Cardiac fibroblast (primary cell): Measurements from ENCODE around the gene BAZ1B.
"Not testable (repeated sequence)": the region's sequence is repeated elsewhere in the genome, so short reads cannot be mapped to it uniquely, and the experiment has no call there.

Source experiments
- DNase-seq, 2 donors: peaks; one replicate each; pipeline versions ENCODE4 v3.0.0 to v3.0.0-alpha.2; 2010; ENCODE audit warnings: low read depth in 2 of 2
- H3K4me3 ChIP-seq, 2 donors: replicated peaks in 1 of 2; 1 replicate in 1 of 2; 2 replicates in 1 of 2; pipeline ENCODE4 v1.5.1; 2011; ENCODE audit warnings: low read depth in 2 of 2, low read length in 2 of 2, mild to moderate bottlenecking in 2 of 2, moderate library complexity in 1 of 2
- TF ChIP-seq, protein P1 (sequence below): IDR thresholded peaks from one replicate; pipeline ENCODE4 v1.5.1; 2011; ENCODE audit warnings: low read depth, mild to moderate bottlenecking, low read length, inconsistent platforms

BAZ1B gene

DNA sequence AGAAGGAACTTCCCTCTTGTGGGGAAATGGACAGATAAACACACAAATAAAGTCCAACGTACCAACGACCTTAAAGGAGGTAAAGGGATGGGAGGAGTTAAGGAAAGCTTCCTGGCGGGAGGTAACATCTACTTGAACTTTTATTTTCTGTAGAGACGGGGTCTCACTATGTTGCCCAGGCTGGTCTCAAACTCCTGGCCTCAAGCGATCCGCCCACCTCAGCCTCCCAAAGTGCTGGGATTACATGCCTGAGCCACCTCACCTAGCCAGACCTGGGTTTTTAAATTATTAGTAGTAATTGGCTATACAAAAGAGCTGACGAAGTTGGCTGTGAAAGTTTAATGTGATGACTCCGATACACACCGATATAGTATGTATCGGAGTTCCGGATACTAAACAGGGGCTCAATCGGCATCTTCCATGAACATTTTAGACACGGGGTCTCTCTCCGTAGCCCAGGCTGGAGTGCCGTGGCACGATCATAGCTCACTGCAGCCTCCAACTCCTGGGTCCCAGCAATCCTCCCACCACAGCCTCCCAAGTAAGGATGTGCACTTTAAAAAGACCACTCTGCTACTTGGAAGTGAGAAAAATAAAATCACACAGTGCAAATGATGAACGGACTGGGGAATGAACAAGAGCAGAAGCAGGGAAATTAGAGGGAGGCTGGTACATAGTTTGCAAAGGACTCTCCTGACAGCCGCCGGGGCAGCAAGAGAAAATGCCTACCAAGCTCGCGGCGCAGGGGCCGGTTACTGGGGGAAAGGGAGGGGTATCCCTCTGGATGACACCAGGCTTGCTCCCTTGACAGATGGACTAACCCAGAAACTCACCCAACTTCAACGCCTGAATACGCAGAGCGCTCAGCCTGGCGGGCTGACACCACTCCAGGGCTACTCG lies 34.4 kb upstream of the BAZ1B start:
- no peak for DNase-seq
- TF ChIP-seq, protein P1, sequence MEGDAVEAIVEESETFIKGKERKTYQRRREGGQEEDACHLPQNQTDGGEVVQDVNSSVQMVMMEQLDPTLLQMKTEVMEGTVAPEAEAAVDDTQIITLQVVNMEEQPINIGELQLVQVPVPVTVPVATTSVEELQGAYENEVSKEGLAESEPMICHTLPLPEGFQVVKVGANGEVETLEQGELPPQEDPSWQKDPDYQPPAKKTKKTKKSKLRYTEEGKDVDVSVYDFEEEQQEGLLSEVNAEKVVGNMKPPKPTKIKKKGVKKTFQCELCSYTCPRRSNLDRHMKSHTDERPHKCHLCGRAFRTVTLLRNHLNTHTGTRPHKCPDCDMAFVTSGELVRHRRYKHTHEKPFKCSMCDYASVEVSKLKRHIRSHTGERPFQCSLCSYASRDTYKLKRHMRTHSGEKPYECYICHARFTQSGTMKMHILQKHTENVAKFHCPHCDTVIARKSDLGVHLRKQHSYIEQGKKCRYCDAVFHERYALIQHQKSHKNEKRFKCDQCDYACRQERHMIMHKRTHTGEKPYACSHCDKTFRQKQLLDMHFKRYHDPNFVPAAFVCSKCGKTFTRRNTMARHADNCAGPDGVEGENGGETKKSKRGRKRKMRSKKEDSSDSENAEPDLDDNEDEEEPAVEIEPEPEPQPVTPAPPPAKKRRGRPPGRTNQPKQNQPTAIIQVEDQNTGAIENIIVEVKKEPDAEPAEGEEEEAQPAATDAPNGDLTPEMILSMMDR: no peak
- peak overlapping the region; percentile 75 to 87 for H3K4me3 ChIP-seq

DNA sequence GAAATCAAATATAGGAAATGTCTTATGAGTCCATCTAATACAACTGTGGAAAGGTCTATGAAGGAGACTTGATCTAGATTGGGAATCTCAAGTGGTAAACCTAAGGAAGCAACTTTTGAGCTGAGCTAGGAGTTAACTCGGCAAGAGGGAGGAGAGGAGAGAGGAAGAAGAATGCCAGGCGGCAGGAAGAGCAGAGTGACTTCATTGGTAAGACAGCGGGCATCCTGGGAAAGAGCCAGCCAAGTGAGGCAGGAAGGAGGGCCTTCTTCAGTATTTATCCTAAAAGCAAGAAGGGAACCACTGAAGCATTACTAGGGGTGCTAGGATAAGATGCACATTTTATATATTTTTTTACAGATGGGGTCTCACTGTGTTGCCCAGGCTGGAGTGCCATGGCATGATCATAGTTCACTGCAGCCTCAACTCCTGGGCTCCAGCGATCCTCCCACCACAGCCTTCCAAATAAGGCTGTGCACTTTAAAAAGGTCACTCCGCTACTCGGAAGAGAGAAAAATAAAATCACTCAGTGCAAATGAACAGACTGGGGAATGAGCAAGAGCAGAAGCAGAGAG lies 33.4 kb upstream of the BAZ1B start:
- peak in 1 of 2 donors; percentile 16 for DNase-seq
- TF ChIP-seq, protein P1: no peak
- H3K4me3 ChIP-seq: no peak overlapping the region

DNA sequence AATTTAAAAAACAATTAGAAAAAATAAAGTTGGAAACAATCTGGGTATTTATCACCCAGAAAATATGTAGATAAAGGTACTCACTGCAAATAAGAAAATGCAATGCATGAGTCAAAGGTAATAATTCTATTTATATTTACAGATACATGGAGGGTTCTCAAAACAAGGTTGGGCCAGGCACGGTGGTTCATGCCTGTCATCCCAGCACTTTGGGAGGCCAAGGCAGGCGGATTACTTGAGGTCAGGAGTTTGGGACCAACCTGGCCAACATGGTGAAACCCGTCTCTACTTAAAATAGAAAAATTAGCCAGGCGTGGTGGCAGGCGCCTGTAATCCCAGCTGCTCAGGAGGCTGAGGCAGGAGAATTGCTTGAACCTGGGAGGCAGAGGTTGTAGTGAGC lies 28.0 kb upstream of the BAZ1B start:
- DNase-seq, H3K4me3 ChIP-seq: not testable (repeated sequence)

DNA sequence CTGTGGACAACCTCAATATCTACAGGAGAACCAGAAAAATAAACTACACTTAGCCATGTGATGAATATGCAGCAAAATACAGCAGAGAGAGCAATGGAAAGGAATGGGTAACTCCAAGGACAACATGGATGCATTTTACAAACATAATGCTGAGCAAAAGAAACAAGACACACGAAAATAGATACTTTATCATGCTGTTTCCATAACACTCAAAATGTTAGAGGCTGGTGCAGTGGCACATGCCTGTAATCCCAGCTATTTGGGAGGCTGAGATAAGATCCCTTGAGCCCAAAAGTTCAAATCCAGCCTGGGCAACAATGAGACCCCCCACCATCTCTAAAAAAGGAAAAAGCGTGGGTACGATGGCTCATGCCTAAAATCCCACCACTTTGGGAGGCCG lies 27.1 kb upstream of the BAZ1B start:
- H3K4me3 ChIP-seq: no peak overlapping the region
- DNase-seq: no peak
- TF ChIP-seq, protein P1: no peak

DNA sequence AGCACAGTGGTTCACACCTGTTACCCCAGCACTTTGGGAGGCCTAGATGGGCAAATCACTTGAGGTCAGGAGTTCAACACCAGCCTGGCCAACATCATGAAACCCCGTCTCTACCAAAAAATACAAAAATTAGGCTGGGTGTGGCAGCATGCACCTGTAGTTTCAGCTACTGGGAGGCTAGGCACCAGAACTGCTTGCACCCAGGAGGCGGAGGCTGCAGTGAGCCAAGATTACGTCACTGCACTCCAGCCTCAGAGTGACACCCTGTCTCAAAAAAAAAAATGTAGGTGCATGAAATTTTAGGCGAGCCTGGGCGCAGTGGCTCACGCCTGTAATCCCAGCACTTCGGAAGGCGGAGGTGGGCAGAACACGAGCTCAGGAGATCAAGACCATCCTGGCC lies 25.7 kb upstream of the BAZ1B start:
- no peak overlapping the region for H3K4me3 ChIP-seq
- DNase-seq: no peak
- TF ChIP-seq, protein P1: no peak

DNA sequence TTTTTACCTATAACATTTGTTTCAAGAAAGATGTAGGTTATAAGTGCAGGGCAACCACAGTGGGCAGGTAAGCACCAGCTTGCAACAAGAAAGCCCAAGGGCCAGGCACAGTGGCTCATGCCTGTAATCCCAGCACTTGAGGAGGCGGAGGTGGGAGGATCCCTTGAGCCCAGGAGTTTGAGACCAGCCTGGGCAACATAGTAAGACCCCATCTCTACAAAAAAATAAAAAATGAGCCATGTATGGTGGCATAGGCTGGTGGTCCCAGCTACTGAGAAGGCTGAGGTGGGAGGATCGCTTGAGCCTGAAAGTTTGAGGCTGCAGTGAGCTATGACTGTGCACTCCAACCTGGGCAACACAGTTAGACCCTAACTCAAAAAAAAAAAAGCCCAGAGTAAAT lies 22.6 kb upstream of the BAZ1B start:
- no peak for DNase-seq
- TF ChIP-seq, protein P1: no peak
- no peak overlapping the region for H3K4me3 ChIP-seq

DNA sequence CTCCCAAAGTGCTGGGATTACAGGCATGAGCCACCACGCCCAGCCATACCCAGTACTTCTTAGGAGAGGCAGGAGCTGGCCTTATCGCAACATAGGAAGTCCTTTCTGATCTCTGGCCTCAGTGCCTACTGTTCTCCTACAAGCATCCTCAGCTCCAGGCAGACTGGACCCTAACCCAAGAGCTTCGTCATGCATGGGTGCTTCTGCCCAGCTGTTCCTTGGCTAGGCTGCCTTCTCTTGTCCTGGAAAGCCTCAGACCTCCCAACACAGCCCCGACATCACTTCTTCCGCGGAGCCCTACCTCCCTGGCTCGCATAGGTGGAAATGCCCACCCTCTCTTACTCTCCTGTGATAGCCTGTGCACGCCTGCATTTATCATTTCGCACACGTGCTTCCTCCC lies 19.6 kb upstream of the BAZ1B start:
- H3K4me3 ChIP-seq: no peak overlapping the region
- DNase-seq: no peak
- TF ChIP-seq, protein P1: no peak
